Skin of body (tissue), 2 donors: ENCODE measurements around the gene LRRFIP2. TPM values are rescaled to one million over a fixed set of nuclear protein-coding genes. Genes with fewer than 3 reads are reported as not detected.
A peak's percentile ranks its signal among the peaks of the same experiment; 100 is the strongest.
"Not testable (repeated sequence)": the region's sequence is repeated elsewhere in the genome, so short reads cannot be mapped to it uniquely, and the experiment has no call there.

Experiments
- DNase-seq: peaks from one replicate; lab custom pipeline; 2025; lab: John Stamatoyannopoulos, UW
- total RNA-seq: library from RNA; depleted of rRNA; stranded (reverse); fragments of >200 nt; gene quantifications from one replicate; pipeline ENCODE4 v1.2.3, GENCODE V29; 2014

The LRRFIP2 gene
- total RNA-seq, 1 donor from 2014 or later = 64.4 TPM

- DNase-seq = not testable (repeated sequence)
Observed at GRCh38 chr3:37146927-37147326, 27.5 kb downstream of the LRRFIP2 start.

- no peak for DNase-seq
Observed at GRCh38 chr3:37145611-37146010, 28.8 kb downstream of the LRRFIP2 start.

- peak; percentile 4 for DNase-seq
Observed at GRCh38 chr3:37144806-37145205, 29.6 kb downstream of the LRRFIP2 start.

- no peak for DNase-seq
Observed at GRCh38 chr3:37143821-37144220, 30.6 kb downstream of the LRRFIP2 start.

- no peak for DNase-seq
Observed at GRCh38 chr3:37141676-37142075, 32.7 kb downstream of the LRRFIP2 start.

- no peak for DNase-seq
Observed at GRCh38 chr3:37140899-37141541, 33.4 kb downstream of the LRRFIP2 start.

- no peak for DNase-seq
Observed at GRCh38 chr3:37139567-37140052, 34.8 kb downstream of the LRRFIP2 start.

GRCh38 chr3:37138816-37139215, 35.6 kb downstream of the LRRFIP2 start:
- no peak for DNase-seq

- no peak for DNase-seq
Observed at GRCh38 chr3:37137516-37137915, 36.9 kb downstream of the LRRFIP2 start.

GRCh38 chr3:37136067-37136466, 38.3 kb downstream of the LRRFIP2 start:
- DNase-seq = no peak

GRCh38 chr3:37135561-37135960, 38.8 kb downstream of the LRRFIP2 start:
- DNase-seq = no peak

GRCh38 chr3:37132334-37132733, 42.0 kb downstream of the LRRFIP2 start:
- no peak for DNase-seq

GRCh38 chr3:37131860-37132144, 42.6 kb downstream of the LRRFIP2 start:
- no peak for DNase-seq

GRCh38 chr3:37130984-37131859, 43.2 kb downstream of the LRRFIP2 start:
- DNase-seq = no peak

GRCh38 chr3:37130448-37130847, 43.9 kb downstream of the LRRFIP2 start:
- DNase-seq = no peak

- no peak for DNase-seq
Observed at GRCh38 chr3:37129871-37130270, 44.5 kb downstream of the LRRFIP2 start.

- no peak for DNase-seq
Observed at GRCh38 chr3:37127340-37127739, 47.0 kb downstream of the LRRFIP2 start.

GRCh38 chr3:37126856-37127255, 47.5 kb downstream of the LRRFIP2 start:
- no peak for DNase-seq

GRCh38 chr3:37125195-37126073, 48.9 kb downstream of the LRRFIP2 start:
- no peak for DNase-seq

GRCh38 chr3:37124435-37124834, 49.9 kb downstream of the LRRFIP2 start:
- DNase-seq = no peak

GRCh38 chr3:37123292-37123691, 51.1 kb downstream of the LRRFIP2 start:
- DNase-seq = no peak

GRCh38 chr3:37122069-37122468, 52.3 kb downstream of the LRRFIP2 start:
- not testable (repeated sequence) for DNase-seq
